HG03064 (cell line): ENCODE measurements around the gene PRODH2.
"Not testable (repeated sequence)": the region's sequence is repeated elsewhere in the genome, so short reads cannot be mapped to it uniquely, and the experiment has no call there.

Experiments
- ATAC-seq: cut with Tn5 transposase; IDR thresholded peaks from one replicate; pipeline ENCODE4 v1.9.1; 2021; ENCODE audit warnings: low read depth; ENCODE audit not compliant: unreplicated experiment

PRODH2 gene

GRCh38 chr19:35783469-35784434, 28.9 kb downstream of the PRODH2 start:
- no peak for ATAC-seq

DNA sequence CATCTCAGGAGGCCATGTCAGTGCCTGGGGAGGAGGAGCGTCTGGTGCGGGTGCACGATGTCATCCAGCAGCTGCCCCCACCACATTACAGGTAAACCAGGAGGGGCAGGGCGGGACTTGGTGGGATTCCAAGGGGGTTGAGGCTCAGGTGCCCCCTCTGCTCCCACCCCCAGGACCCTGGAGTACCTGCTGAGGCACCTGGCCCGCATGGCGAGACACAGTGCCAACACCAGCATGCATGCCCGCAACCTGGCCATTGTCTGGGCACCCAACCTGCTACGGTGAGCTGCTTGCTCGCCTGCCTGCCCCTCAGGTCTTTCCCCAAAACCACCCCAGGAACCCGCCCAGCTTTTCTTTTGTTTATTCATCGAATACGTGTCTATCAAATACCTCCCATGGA, 30.1 kb downstream of the PRODH2 start:
- ATAC-seq = no peak

- no peak for ATAC-seq
Observed at GRCh38 chr19:35781650-35782049, 31.0 kb downstream of the PRODH2 start.

DNA sequence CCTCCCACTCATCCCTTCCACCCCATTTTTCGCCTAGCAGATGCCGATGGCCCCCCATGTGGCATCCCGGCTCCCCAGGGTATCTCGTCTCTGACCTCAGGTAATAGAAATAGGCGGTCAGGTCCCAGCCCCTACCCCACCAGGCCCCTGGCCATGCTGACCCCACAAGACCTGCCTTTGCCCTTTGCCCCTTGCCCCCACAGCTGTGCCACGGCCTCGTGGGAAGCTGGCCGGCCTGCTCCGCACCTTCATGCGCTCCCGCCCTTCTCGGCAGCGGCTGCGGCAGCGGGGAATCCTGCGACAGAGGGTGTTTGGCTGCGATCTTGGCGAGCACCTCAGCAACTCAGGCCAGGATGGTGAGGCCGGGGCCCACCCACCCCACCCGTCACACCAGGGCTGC, 31.9 kb downstream of the PRODH2 start:
- ATAC-seq = no peak

GRCh38 chr19:35780058-35780457, 32.6 kb downstream of the PRODH2 start:
- no peak for ATAC-seq

DNA sequence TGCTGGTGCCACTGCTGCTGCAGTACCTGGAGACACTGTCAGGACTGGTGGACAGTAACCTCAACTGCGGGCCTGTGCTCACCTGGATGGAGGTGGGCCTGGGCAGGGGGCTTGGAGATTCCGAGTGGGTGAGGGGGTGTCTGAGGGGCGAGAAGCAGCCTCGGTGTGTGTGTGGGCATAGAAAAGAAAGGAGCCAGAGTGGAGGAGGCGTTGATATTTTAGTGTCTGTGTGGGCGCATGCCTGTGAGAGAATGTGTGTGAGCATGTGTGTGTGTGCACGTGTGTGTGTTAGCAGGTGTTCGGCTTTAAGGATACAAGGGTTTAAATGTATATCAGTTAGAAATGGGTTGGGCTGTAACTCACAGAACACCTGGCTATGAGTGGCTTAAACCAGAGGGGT, 33.6 kb downstream of the PRODH2 start:
- no peak for ATAC-seq

DNA sequence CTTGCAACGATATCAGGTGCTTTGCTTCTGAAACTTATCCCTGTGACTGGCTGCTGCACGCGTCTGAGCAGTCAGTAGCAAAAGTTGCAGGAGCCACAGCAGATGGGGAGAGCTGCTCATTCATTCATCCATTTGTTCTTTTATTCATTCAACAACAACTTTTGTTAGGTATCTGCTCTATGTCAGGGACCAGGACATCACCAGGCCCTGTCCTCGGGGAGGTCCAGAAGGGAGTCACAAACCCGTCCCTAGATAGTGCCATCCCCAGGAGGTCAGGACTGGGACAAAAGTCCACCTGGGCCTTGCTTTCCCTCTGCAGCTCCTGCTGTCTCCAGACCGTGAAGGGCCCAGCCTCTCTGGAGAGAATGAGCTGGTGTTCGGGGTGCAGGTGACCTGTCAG, 34.7 kb downstream of the PRODH2 start:
- ATAC-seq = no peak

DNA sequence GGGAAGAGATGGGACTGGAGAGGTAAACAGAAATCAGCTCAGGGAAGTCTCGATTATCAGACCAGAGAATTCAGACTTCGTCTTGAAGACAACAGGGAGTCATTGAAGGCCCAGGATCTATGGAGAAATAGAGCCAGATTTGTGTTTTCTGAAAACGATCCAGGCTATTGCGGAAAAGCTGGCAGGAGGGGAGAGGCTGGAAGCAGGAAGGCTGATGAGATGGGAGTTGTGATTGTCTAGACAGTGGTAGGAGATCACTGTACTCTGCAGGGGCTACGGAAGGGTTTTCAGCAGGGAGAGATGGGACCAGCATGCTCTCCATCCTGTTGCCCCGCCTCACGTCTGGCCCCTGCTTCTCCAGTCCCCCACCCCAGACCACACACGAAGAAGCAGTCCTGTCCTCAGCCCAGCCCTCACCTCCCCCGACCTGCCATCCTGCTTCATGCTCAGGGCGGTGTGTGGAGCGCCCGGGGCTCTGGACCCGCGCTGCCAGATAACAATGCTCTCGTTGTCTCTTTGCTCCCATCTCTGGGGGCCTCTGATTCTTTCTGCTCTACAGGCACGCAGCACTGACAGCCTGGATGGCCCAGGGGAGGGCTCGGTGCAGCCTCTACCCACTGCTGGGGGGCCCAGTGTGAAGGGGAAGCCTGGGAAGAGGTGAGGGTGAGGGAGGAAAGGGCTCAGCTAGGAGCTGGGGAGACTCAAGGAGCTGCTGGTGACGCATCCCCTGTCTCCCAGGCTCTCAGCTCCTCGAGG, 35.4 kb downstream of the PRODH2 start:
- no peak for ATAC-seq

DNA sequence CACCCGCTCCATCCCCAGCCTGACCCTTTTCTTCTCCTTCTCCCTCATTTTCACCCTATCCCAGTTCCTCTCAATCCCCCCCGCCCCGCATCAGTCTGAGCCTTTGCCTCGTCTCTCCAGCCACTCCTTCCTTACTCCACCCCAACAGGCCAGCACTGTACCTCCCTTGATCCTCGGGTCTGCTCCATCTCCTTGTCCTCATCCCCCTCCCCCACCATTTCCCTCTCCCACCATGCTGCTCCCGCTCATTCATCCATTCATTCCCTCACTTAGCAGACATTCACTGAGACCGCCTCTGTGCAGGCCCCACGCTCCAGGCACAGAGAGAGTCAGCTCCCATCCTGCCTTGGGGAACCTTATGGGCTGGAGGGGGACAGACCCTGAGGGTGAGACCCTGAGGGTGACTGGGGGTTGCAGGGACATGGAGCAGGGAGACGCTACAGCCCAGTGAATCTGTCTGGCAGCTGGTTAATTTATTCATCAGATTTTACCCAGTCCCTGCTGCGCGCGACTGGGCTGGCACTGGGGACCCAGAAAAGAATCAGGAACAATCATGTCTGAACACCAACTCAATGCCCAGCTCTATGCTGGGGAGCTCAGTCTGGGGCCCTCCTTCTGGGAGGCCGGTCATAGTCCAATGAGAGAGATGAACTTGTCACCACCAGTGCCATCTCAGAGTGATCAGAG, 36.4 kb downstream of the PRODH2 start:
- no peak for ATAC-seq

- peak; percentile 78 for ATAC-seq
Observed at GRCh38 chr19:35775298-35776101, 37.1 kb downstream of the PRODH2 start, which contains the start of gene ARHGAP33. ARHGAP33 (plus strand) TSS chr19:35775564; CDS start chr19:35775659, 95 bp downstream.

DNA sequence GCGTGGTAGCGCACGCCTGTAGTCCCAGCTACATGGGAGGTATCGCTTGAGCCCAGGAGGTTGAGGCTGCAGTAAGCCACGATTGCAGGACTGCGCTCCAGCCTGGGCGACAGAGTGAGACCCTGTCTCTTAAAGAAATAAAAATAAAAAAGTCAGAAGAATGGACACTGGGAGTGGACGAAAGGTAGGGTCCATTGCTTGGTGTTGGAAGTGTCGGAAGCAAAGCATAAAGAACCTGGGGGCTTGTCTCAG, 37.7 kb downstream of the PRODH2 start:
- ATAC-seq = no peak

DNA sequence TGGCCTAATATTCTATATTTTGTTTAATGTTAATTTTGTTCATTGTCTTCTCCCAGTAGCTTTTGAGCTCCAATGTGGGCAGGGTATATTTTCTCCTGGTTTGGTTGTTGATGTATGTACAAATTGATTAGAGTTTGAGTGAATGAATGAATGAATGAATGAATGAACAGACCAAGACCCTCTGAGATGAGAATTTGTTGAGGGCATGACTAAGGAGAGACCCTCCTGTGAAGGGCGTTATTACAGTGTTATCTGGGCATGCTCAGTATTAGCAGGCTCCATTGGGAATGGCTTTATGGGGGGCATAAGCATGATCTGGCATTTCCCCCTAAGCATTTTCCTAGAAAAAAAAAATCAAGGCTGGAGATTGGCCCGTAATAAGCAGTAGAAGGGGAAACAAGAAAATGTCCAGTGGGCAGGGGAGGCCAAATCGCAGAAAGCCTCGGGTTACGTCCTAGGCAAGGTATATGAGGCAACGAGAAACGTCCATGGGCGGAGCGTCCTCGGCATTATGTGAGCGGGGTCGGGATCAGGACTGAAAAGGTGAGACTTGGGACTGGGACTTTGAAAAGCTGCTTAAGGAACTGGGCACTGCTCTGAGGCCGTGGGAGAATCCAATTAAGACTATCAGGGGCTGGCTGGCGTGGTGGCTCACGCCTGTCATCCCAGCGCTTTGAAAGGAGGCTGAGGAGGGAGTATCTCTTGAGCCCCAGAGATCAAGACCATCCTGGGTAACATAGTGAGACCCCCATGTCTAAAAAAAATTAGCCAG, 38.2 kb downstream of the PRODH2 start:
- no peak for ATAC-seq

DNA sequence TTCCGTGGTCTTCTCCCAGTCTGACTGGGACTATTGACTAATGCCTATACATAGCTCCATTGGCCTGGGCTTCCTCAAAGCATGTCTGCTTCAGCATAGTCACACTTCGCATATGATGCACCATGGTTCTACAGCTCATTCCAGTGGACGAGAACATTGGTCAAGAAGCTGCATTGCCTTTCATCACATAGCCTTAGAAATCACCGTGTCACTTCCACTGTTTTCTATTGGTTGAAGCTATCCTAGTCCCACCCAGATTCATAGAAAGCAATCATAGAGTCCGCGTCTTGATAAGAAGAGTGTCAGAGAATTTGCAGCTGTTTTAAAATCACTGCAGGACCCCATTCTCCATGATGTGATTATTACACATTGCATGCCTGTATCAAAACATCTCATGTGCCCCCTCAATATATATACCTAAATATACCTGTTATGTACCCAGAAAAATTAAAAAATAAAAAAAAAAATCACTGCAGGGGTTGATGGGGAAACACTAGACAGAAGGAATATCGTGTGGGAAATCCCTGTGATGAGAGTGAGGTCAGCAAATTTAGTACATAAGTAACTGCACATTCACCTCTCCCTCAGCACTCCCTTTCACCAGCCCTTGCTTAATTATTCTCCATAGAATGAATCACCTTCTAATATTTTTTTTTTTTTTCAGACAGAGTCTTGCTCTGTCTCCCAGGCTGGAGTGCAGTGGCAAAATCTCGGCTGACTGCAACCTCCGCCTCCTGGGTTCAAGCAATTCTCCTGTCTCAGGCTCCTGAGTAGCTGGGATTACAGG, 39.4 kb downstream of the PRODH2 start:
- ATAC-seq = no peak

DNA sequence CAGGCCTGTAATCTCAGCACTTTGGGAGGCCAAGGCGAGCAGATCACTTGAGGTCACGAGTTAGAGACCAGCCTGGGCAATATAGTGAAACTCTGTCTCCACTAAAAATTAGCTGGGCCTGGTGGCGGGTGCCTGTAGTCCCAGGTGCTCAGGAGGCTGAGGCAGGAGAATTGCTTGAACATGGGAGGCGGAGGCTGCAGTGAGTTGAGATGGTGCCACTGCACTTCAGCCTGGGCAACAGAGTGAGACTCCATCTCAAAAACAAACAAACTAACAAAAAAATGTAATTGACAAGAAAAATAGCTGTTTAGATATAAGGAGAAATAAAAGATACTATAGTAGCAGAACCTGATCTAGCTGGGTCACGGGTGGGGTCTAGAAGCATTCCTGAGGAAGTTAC, 40.3 kb downstream of the PRODH2 start:
- not testable (repeated sequence) for ATAC-seq

DNA sequence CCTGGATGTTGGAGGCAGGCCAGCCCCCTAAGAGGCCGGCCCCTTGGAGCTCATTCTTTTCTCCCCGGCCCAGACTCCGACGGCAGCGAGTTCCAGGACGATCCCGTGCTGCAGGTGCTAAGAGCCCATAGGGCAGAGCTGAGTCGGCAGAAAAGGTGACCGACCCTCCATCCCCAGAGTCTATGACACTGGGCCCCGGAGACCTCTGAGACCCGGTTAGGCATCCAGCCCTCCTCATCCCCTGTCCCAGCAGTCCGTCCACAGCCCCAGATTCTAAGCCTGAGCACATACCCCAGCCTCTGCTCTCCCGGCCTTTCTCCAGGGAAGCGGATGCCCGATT, 44.6 kb downstream of the PRODH2 start:
- ATAC-seq = no peak

DNA sequence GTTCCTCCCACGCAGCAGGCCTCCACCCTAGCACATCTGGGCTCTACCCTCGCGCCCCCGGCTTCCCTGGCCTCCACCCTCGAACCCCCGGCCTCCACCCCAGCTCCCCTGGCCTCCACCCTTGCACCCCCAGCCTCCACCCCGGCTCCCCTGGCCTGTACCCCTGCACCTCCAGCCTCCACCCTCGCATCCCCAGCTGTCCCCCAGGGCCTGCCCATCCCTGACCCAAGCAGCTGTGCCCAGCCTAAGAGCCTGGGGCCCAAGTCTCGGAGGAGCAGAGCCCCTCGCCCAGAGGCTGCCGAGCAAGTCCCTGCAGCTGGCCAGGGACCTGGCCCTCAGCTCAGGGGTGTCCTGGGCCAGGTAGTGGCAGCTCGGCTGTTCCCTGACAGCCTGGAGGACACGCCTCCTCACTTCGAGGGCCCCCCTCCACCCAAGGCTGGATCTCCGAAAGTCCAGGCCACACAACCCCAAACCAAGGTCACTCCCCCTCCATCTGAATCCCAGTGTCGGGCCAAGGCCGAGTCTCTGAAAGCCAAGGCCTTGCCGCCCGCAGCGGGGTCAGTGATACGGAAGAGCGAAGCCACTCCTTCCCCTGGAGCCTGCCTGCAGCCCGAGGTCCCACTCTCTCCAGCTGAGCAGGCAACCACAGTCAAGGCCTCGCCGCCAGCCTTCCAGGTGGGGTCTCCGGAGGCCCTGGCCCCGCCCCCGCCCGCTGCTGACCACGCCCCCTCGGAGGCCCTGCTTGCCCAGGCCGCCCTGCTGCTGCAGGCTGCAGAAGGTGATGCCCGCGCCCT, 45.2 kb downstream of the PRODH2 start:
- no peak for ATAC-seq

DNA sequence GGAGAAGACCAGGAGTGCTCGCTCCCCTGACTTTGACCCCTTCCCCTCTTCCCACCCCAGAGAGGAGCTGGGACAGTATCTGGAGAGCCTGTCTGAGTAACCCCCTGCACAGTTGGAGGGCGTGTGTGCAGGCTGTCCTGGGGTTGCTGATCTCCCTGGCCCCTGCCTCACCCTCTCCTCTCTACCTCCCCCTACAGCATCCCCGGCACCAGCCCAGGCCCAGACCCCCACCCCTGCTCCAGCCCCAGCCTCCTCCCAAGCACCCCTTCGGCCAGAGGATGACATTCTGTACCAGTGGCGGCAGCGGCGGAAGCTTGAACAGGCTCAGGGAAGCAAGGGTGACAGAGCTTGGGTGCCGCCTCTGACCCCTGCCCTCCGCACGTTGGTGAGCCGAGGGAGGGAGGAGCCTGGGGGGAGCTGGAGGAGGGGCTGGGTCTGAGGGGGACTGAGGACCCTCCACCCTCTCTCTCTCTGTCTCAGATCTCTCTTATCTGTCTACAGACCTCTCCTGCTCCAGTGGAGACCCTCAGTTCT, 46.0 kb downstream of the PRODH2 start:
- no peak for ATAC-seq
